C4-2B (cell line): Measurements from ENCODE around the gene VEPH1.

Experiments used
- CTCF ChIP-seq: fragments of 450-650 bp; conservative IDR thresholded peaks from 2 replicates; pipeline ENCODE4 v1.5.1; 2017; ENCODE audit warnings: mild to moderate bottlenecking
- ZFX ChIP-seq: fragments of 450-650 bp; IDR thresholded peaks from 2 replicates; pipeline ENCODE4 v1.6.1; 2017

GRCh38 chr3:157460253-157460652 lies 43.0 kb downstream of the VEPH1 start:
- TF ChIP-seq CTCF (no peak), ZFX (no peak)
